ENCODE data around the gene PRPF18.

PRPF18 gene

DNA sequence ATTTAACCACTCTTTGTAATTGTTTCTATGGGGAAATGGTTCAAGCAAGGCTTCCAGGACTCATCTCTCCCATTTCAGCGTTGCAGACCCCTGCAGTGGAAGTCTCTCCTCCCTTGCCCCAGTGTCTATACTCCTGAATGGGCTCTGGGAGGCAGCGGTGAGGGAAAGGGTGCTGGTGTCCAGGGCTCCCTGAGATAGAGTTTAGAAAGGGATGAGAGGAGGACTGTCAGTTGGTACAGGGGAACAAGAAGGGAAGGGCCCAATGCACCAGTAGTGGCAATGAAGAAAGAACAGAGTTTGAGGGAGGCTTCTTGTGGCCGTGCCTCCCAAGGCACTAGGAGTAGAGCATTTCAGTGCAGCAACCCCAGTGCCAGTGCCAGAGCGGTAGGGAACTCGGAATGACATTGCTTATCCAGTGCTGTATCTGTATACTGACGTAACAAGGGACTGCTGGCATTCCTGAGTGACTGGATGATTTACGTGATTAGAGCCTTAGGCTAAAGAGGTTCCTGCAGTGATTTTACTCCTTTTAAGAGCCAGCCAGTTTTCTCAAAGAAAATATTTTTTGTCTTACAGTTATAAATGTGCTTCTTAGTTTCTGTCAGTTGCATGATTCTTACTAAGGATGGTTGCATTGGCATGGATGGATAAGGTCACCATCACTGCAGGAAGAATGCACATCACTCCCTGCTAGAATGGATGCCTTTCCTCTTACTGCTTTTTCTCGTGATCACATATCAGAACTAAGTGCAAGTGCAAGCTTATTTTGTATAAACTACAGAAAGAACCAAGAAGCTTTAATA, 28.0 kb downstream of the PRPF18 start:
- Mint-ChIP-seq H3K9me3 (no peaks in the 10 kb centered on the region), H3K27ac (ENCODE audit: low read depth) (no peak overlapping the region), H3K4me1 (no peaks in the 10 kb centered on the region), H3K4me3 (no peak overlapping the region), H3K27me3 (no peaks in the 10 kb centered on the region), H3K36me3 (ENCODE audit: insufficient read depth) (peaks cover 71% of the 10 kb centered on the region)
- ATAC-seq (replicated peaks; ENCODE audit: extremely low read depth, poor library complexity, severe bottlenecking) (no peak), DNase-seq (ENCODE audit: low spot score in 2 of 2) (no peak)

DNA sequence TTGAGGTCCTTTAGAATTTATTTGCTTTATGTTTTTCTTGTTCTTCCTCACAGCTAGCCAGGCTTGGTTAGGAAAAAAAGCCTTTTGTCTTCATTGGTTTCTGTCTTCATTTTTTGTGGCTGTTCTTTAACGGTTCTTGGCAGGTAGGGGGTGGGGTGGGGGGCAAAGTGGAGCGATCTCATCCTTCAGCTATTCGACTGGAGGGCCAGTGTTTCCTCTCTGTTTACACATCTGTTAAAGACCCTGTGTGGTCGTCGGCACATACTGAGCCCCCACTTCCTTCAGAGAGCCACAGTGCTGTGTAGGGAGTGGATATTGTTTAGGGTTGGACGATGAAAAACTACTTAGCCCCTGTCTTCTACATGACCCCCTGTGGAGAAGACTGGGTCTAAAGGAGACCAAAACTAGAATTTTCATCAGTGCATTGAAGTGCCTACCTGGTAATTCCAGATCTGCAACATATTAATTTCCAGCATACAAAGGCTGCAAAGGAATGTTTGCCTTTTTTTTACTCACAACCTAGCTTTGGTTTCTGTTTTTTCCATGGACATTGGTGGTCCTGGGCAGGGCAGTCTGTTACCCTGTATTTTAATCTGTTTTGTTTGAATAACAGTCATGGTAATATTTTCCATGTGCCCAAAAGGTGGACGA, 29.0 kb downstream of the PRPF18 start:
- no peak for DNase-seq (ENCODE audit: low spot score in 2 of 2)
- no peak overlapping the region for H3K4me3 Mint-ChIP-seq
- H3K27me3 Mint-ChIP-seq, result no peaks in the 10 kb centered on the region
- no peak overlapping the region for H3K27ac Mint-ChIP-seq (ENCODE audit: low read depth)
- no peak for ATAC-seq (replicated peaks; ENCODE audit: extremely low read depth, poor library complexity, severe bottlenecking)
- no peaks in the 10 kb centered on the region for H3K4me1 Mint-ChIP-seq
- H3K36me3 Mint-ChIP-seq (ENCODE audit: insufficient read depth), result peaks cover 60% of the 10 kb centered on the region
- no peaks in the 10 kb centered on the region for H3K9me3 Mint-ChIP-seq

DNA sequence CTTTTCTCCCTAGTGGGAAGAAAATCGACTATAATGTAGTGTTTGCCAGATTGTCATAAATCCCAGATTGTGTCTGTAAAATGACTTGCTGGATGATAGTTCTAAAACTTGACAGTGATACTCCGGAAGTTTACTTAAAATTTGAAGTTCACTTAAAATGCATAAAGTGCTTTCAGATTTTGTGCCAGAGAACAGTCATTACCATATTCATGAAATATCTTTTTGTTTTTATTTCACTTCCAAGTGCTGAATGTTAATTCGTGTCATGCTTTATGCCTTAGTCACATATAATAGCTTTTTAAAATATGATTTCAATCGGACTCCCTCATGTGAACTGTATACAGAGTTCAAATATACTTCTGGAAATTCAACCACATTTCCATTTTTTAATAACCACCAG, 30.4 kb downstream of the PRPF18 start:
- DNase-seq (ENCODE audit: low spot score in 2 of 2) (no peak), ATAC-seq (replicated peaks; ENCODE audit: extremely low read depth, poor library complexity, severe bottlenecking) (no peak)
- H3K9me3 Mint-ChIP-seq, result no peaks in the 10 kb centered on the region
- no peaks in the 10 kb centered on the region for H3K27me3 Mint-ChIP-seq
- no peaks in the 10 kb centered on the region for H3K4me1 Mint-ChIP-seq
- H3K36me3 Mint-ChIP-seq (ENCODE audit: insufficient read depth), result peaks cover 50% of the 10 kb centered on the region
- no peak overlapping the region for H3K4me3 Mint-ChIP-seq
- H3K27ac Mint-ChIP-seq (ENCODE audit: low read depth), result no peak overlapping the region

DNA sequence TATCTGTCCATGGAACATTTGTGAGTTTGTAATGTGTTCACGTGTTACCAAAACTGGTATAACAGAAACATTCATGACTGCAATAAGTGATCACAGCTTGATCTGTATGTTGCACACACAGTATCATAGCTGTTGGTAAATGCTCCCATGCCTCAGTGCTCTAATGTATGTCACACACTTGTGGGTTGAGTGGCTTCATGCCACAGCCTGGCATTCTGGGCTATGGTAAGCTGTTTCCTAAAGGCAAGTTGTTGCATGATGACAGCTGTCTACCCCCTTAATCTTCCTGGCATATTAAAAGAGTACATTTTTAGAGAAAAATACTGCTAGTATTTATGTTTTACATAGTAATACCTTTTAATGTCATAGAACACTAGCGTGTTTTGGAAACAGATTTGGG, 35.2 kb downstream of the PRPF18 start:
- DNase-seq (ENCODE audit: low spot score in 2 of 2), result no peak
- H3K27me3 Mint-ChIP-seq, result no peaks in the 10 kb centered on the region
- H3K27ac Mint-ChIP-seq (ENCODE audit: low read depth), result no peak overlapping the region
- H3K9me3 Mint-ChIP-seq, result no peaks in the 10 kb centered on the region
- H3K36me3 Mint-ChIP-seq (ENCODE audit: insufficient read depth), result peaks cover 28% of the 10 kb centered on the region
- H3K4me1 Mint-ChIP-seq, result no peaks in the 10 kb centered on the region
- H3K4me3 Mint-ChIP-seq, result no peak overlapping the region
- no peak for ATAC-seq (replicated peaks; ENCODE audit: extremely low read depth, poor library complexity, severe bottlenecking)

DNA sequence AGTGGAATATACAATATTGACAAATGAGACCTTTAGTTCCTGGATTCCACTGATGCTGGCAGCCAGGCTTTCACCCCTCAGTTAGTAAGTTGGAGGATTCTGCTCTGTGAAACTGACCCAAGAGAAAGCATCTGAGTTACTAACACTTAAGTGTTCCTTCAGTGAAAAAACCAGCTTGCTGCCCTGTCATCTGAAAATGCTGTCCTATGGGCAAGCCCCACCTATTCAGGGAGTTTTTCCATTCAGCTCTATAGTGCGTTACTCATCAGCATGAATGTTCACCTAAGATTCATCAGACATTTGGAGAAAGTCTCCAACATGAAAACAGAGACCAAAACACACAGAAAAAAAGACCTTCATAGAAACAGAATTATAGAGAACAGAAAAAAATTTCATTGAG, 37.9 kb downstream of the PRPF18 start:
- ATAC-seq (replicated peaks; ENCODE audit: extremely low read depth, poor library complexity, severe bottlenecking) (no peak), DNase-seq (ENCODE audit: low spot score in 2 of 2) (no peak)
- Mint-ChIP-seq H3K27ac (ENCODE audit: low read depth) (no peak overlapping the region), H3K9me3 (no peaks in the 10 kb centered on the region), H3K4me3 (no peak overlapping the region), H3K36me3 (ENCODE audit: insufficient read depth) (peaks cover 9% of the 10 kb centered on the region), H3K27me3 (no peaks in the 10 kb centered on the region), H3K4me1 (peaks cover 5% of the 10 kb centered on the region)

DNA sequence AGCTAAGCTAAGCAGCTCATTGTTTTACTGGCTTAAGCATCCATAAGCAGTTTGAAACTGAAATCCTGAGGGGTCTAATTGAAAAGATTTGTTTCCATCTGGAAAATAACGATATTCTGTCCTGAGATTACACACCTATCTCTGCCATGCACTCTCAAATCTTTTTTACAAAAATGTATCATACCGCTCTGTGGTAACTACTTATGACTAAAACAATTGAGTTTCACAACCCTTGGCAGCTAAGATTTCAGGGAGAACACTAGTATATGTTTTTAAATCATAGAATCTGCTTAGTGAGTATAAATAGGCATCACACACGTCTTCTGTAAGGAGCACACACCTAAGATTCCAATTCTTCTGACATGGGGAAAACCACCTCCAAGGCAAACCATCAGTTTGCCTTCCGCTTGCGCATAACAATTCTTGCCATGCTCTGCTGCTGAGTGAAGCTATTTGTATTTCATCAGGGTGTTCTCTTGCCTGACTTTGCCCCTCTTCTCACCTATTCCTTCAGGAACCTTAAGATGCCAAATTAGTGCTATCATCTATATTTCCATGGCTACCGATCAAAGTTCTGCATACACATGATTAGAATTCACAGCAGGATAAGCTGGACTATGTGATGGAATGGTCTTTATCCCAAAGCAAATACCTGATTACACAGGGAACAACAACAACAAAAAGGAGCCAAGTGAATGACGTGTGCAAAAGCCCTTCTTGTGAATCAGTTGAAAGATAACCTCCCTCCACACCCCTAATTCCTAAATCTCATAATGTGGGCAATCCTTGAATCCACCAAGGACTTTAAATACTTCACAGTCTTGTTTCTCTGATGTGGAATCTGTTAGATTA, 40.9 kb downstream of the PRPF18 start:
- Mint-ChIP-seq H3K27ac (ENCODE audit: low read depth) (no peak overlapping the region), H3K4me3 (no peak overlapping the region), H3K36me3 (ENCODE audit: insufficient read depth) (peaks cover 9% of the 10 kb centered on the region), H3K4me1 (peaks cover 5% of the 10 kb centered on the region), H3K9me3 (no peaks in the 10 kb centered on the region), H3K27me3 (no peaks in the 10 kb centered on the region)
- ATAC-seq (replicated peaks; ENCODE audit: extremely low read depth, poor library complexity, severe bottlenecking), result no peak
- no peak for DNase-seq (ENCODE audit: low spot score in 2 of 2)

DNA sequence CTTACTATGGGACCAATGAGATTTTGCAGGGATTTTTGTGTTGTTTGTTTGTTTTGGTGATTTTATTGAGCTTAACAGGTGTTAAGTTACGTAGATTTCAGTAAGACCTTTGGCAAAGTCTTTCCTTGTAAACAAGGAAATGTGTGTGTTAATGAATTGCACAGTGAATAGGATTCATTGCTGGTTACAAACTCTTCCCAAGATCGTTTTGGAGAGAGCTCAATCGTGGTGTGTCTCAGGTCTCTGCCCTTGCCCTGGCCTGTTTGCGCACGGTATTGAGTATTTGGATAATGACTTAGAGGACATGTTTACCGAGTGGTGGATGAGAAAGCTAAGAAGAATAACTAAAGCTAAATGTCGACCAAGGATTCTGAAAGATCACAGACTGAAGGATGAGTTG, 41.9 kb downstream of the PRPF18 start:
- Mint-ChIP-seq H3K27ac (ENCODE audit: low read depth) (no peak overlapping the region), H3K27me3 (no peaks in the 10 kb centered on the region), H3K36me3 (ENCODE audit: insufficient read depth) (peaks cover 9% of the 10 kb centered on the region), H3K4me1 (peaks cover 5% of the 10 kb centered on the region), H3K4me3 (no peak overlapping the region), H3K9me3 (no peaks in the 10 kb centered on the region)
- ATAC-seq (replicated peaks; ENCODE audit: extremely low read depth, poor library complexity, severe bottlenecking) (no peak), DNase-seq (ENCODE audit: low spot score in 2 of 2) (no peak)

DNA sequence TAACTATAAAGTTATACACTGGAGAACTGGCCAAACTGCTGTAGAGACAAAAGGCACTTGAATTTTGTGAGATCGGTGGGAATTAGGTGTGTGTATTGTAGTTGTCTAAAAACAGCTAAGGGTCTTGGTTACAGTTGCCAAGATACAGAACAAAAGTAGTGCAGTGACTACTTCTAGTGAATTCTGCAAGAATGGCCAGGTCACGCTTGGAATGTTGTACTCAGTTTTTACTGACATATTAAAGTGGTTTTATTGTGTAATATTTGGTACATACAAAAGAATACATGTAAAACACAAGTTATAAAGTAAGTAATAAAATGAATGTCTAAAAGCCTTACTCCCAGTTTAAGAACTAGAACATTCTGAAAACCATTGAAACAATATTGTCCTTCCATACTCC, 42.4 kb downstream of the PRPF18 start:
- Mint-ChIP-seq H3K9me3 (no peaks in the 10 kb centered on the region), H3K4me3 (no peak overlapping the region), H3K4me1 (peaks cover 5% of the 10 kb centered on the region), H3K27me3 (no peaks in the 10 kb centered on the region), H3K36me3 (ENCODE audit: insufficient read depth) (peaks cover 9% of the 10 kb centered on the region), H3K27ac (ENCODE audit: low read depth) (no peak overlapping the region)
- ATAC-seq (replicated peaks; ENCODE audit: extremely low read depth, poor library complexity, severe bottlenecking), result no peak
- DNase-seq (ENCODE audit: low spot score in 2 of 2), result no peak

DNA sequence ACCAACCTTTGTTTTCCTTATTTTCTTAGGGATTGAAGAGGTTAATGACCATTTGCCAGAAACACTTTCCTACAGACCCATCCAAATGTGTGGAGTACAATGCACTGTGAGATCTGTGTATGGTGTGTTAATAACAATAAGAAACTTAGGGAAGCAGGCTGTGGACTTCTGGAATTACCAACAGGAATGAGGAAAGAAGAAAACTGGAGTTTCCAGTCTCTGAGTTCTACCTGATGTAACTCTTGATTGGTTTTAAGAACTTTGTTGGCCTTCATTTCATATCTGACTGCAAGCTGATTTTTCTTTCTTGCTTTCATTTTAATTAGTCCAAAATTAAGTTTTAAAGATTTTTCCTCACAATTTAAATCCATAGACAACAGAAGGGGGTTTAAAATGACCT, 43.5 kb downstream of the PRPF18 start:
- H3K4me1 Mint-ChIP-seq, result peaks cover 5% of the 10 kb centered on the region
- no peak overlapping the region for H3K4me3 Mint-ChIP-seq
- peaks cover 13% of the 10 kb centered on the region for H3K36me3 Mint-ChIP-seq (ENCODE audit: insufficient read depth)
- DNase-seq (ENCODE audit: low spot score in 2 of 2), result no peak
- H3K27me3 Mint-ChIP-seq, result no peaks in the 10 kb centered on the region
- no peak overlapping the region for H3K27ac Mint-ChIP-seq (ENCODE audit: low read depth)
- H3K9me3 Mint-ChIP-seq, result no peaks in the 10 kb centered on the region
- no peak for ATAC-seq (replicated peaks; ENCODE audit: extremely low read depth, poor library complexity, severe bottlenecking)

DNA sequence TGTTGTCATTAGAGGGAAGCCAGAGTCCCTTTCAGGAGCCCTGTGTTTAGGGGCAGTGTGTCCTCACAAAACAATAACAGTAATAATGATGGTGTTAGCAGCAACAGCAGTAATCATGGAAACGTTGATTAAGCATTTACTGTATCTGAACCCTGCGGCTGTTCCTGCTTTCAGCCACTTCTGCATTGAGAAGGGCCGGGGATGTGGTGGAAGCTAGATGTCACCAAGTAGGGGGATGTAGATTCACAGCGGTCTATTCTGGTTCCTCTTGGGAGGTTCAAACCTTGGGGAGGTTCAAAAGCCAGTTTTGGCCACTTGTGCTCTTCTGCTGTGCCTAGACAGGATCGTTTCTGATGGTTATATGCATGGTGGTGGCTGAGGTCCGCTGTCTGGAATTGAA, 44.8 kb downstream of the PRPF18 start:
- Mint-ChIP-seq H3K4me1 (peaks cover 5% of the 10 kb centered on the region), H3K27me3 (no peaks in the 10 kb centered on the region), H3K27ac (ENCODE audit: low read depth) (no peak overlapping the region), H3K36me3 (ENCODE audit: insufficient read depth) (peaks cover 15% of the 10 kb centered on the region), H3K9me3 (no peaks in the 10 kb centered on the region), H3K4me3 (no peak overlapping the region)
- ATAC-seq (replicated peaks; ENCODE audit: extremely low read depth, poor library complexity, severe bottlenecking), result no peak
- no peak for DNase-seq (ENCODE audit: low spot score in 2 of 2)

DNA sequence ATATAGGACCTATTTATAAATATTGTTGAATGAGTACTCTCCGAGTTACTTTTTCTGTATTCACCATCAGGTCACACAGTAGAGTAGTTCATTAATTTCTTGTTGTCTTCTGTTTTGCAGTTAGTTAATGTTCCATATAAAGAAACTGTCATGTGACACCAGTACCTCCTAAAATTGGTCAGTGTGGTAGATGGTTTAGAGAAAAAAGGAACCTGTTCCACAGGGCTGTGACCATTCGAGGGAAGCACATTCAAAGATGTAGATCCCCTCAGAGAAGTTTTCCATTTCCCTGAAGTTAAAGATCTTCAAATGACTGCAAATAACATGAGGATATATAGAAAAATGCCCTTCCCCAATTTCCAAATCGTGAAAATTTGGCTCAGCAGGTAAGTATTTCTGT, 45.7 kb downstream of the PRPF18 start:
- Mint-ChIP-seq H3K27ac (ENCODE audit: low read depth) (no peak overlapping the region), H3K27me3 (no peaks in the 10 kb centered on the region), H3K36me3 (ENCODE audit: insufficient read depth) (peaks cover 17% of the 10 kb centered on the region), H3K9me3 (no peaks in the 10 kb centered on the region), H3K4me1 (peaks cover 5% of the 10 kb centered on the region), H3K4me3 (no peak overlapping the region)
- DNase-seq (ENCODE audit: low spot score in 2 of 2) (no peak), ATAC-seq (replicated peaks; ENCODE audit: extremely low read depth, poor library complexity, severe bottlenecking) (no peak)

DNA sequence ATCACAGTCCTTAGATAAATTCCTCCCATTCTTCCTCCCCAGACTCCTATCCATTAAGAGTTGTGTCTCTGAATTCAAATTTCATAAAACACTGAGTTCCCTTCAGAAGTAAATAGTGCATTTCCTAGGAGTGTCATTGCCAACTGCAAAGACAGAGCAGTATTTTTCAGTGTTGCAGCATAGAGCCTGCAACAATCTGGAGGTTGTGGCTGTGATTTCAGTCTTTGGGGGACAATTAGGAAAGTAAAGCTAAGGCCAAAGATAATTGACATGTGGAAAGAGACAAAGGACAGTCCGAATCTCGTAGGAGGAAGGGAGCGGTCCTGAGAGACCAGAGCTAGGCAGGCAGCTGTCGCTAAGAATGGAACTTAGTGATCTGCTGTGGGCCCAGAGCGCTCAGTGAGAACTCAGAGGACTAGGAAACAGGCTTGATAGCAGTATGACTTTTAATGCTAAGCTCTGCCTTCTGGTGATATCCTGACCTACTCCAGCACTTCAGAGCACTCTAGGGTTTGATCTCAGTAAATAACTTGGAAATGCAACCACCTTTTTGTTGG, 46.2 kb downstream of the PRPF18 start:
- ATAC-seq (replicated peaks; ENCODE audit: extremely low read depth, poor library complexity, severe bottlenecking) (no peak), DNase-seq (ENCODE audit: low spot score in 2 of 2) (no peak)
- Mint-ChIP-seq H3K4me1 (peaks cover 5% of the 10 kb centered on the region), H3K27ac (ENCODE audit: low read depth) (no peak overlapping the region), H3K27me3 (no peaks in the 10 kb centered on the region), H3K36me3 (ENCODE audit: insufficient read depth) (peaks cover 20% of the 10 kb centered on the region), H3K9me3 (no peaks in the 10 kb centered on the region), H3K4me3 (no peak overlapping the region)
